ENCODE results near the gene RUSF1. TPM values are rescaled to one million over a fixed set of nuclear protein-coding genes. Genes with fewer than 3 reads are reported as not detected.

RUSF1 gene
- 36.5 and 46.8 TPM in 2 replicates for polyA plus RNA-seq (2012; rRNA removed)
- polyA plus RNA-seq (2012; cell fraction: cytosol; rRNA removed), result 11.5 and 18.3 TPM in 2 replicates
- 230 and 273 TPM in 2 replicates for polyA plus RNA-seq (2012; cell fraction: nucleus; rRNA removed)

DNA sequence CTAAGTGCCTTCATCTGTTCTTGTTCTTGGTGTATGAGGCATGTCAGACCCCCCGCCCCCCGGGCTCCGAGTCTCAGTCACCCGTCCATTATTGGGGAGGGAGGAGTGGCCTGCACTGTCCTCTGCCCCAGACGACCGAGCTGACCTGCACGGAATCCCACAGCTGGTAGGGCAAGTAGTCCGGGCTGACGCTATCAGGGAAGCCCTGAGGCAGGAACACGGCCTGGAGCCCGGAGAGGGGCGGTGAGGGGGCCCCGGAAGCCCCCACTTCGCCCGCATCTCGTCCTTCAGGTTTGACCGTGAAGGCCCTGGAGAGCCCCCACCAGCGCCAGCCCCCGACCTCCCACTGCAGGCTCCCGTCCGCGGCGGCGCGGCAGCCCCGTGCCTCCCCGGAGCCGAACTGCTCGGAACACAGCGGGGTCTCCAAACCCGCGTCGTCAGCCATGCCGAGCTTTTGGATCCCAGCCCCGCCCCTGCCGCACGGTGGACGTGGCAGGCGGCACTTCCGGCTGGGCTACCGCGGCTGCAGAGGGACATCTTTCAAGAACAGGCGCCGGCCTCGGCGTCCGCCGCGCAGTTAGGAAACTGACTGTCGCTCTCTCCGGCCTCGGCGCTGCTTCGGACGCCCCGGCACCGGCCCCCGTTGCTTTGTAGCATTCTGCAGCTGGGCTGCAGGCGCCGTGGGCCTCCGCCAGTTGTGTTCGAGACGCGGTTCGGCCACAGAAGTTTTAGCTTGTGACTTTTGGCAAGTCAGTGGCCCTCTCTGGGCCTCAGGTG, at the start of gene RUSF1:
TSS of gene RUSF1 (minus strand) at position 463 of the 777 bp plus-strand sequence. CDS start at position 445, 18 bp downstream.
- ChIA-PET POLR2A (interaction anchor here (1.0 to 1.6 kb wide), 8 partner anchors 12 to 205 kb away, joined by 3 to 14 read pairs (median 6); partner anchors contain the start of gene ARMC5), CTCF (interaction anchor here (0.6 to 1.4 kb wide), 5 partner anchors 14 to 360 kb away, joined by 3 read pairs; no protein-coding TSS in a partner anchor)
- TF ChIP-seq EZH2phosphoT487 (IDR thresholded peaks at IDR 0.05; ENCODE audit: borderline replicate concordance, low read depth) (no peak), NRF1 (IDR thresholded peaks at IDR 0.05; ENCODE audit: low read depth, low read length) (no peak), MXI1 (IDR thresholded peaks at IDR 0.05; ENCODE audit: low read depth, low read length) (peak; percentile 92), RCOR1 (IDR thresholded peaks at IDR 0.05; ENCODE audit: low read length) (no peak), FOSL2 (IDR thresholded peaks at IDR 0.05; ENCODE audit: borderline replicate concordance, low read depth) (no peak), YY1 (IDR thresholded peaks at IDR 0.05; ENCODE audit: low read depth) (peak; percentile 89), MEF2A (IDR thresholded peaks at IDR 0.05; ENCODE audit: borderline replicate concordance, low read depth) (no peak), GATA2 (CRISPR knock-in tag; IDR thresholded peaks at IDR 0.05) (no peak), TAF1 (IDR thresholded peaks at IDR 0.05; ENCODE audit: borderline replicate concordance, low read depth, low read length) (peak; percentile 92), ELF1 (IDR thresholded peaks at IDR 0.05) (peak; percentile 95), TCF12 (IDR thresholded peaks at IDR 0.05) (peak; percentile 48), CHD2 (IDR thresholded peaks at IDR 0.05; ENCODE audit: low read length, partially characterized antibody) (peak; percentile 60), FOXJ3 (CRISPR knock-in tag; IDR thresholded peaks at IDR 0.05) (no peak), RXRA (IDR thresholded peaks at IDR 0.05; ENCODE audit: borderline replicate concordance, low read depth) (no peak), NFIC (IDR thresholded peaks at IDR 0.05; ENCODE audit: borderline replicate concordance) (peak; percentile 6; the same call in 1 of the 2 replicates), EP300 (IDR thresholded peaks at IDR 0.05; ENCODE audit: borderline replicate concordance in 1 of 2, low read depth in 1 of 2, low read length in 1 of 2) (peak in 1 of 2 experiments; percentile 33; a peak in 1 of 4 replicates), RFX5 (IDR thresholded peaks at IDR 0.05; ENCODE audit: low read length) (no peak), TEAD4 (IDR thresholded peaks at IDR 0.05; ENCODE audit: borderline replicate concordance, insufficient read depth) (0 out of 2 replicates have a peak, but pooled peaks have one; percentile 41)
- TF ChIP-seq, protein P1, sequence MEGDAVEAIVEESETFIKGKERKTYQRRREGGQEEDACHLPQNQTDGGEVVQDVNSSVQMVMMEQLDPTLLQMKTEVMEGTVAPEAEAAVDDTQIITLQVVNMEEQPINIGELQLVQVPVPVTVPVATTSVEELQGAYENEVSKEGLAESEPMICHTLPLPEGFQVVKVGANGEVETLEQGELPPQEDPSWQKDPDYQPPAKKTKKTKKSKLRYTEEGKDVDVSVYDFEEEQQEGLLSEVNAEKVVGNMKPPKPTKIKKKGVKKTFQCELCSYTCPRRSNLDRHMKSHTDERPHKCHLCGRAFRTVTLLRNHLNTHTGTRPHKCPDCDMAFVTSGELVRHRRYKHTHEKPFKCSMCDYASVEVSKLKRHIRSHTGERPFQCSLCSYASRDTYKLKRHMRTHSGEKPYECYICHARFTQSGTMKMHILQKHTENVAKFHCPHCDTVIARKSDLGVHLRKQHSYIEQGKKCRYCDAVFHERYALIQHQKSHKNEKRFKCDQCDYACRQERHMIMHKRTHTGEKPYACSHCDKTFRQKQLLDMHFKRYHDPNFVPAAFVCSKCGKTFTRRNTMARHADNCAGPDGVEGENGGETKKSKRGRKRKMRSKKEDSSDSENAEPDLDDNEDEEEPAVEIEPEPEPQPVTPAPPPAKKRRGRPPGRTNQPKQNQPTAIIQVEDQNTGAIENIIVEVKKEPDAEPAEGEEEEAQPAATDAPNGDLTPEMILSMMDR (IDR thresholded peaks at IDR 0.05), result no peak
- TF ChIP-seq, protein P2, sequence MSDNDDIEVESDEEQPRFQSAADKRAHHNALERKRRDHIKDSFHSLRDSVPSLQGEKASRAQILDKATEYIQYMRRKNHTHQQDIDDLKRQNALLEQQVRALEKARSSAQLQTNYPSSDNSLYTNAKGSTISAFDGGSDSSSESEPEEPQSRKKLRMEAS (IDR thresholded peaks at IDR 0.05; ENCODE audit: low read depth), result peak; percentile 91
- TF ChIP-seq, protein P3, sequence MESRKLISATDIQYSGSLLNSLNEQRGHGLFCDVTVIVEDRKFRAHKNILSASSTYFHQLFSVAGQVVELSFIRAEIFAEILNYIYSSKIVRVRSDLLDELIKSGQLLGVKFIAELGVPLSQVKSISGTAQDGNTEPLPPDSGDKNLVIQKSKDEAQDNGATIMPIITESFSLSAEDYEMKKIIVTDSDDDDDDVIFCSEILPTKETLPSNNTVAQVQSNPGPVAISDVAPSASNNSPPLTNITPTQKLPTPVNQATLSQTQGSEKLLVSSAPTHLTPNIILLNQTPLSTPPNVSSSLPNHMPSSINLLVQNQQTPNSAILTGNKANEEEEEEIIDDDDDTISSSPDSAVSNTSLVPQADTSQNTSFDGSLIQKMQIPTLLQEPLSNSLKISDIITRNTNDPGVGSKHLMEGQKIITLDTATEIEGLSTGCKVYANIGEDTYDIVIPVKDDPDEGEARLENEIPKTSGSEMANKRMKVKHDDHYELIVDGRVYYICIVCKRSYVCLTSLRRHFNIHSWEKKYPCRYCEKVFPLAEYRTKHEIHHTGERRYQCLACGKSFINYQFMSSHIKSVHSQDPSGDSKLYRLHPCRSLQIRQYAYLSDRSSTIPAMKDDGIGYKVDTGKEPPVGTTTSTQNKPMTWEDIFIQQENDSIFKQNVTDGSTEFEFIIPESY (IDR thresholded peaks at IDR 0.05; ENCODE audit: borderline replicate concordance, low read depth), result peak; percentile 52; the same call in 1 of the 2 replicates
- TF ChIP-seq, protein P4, sequence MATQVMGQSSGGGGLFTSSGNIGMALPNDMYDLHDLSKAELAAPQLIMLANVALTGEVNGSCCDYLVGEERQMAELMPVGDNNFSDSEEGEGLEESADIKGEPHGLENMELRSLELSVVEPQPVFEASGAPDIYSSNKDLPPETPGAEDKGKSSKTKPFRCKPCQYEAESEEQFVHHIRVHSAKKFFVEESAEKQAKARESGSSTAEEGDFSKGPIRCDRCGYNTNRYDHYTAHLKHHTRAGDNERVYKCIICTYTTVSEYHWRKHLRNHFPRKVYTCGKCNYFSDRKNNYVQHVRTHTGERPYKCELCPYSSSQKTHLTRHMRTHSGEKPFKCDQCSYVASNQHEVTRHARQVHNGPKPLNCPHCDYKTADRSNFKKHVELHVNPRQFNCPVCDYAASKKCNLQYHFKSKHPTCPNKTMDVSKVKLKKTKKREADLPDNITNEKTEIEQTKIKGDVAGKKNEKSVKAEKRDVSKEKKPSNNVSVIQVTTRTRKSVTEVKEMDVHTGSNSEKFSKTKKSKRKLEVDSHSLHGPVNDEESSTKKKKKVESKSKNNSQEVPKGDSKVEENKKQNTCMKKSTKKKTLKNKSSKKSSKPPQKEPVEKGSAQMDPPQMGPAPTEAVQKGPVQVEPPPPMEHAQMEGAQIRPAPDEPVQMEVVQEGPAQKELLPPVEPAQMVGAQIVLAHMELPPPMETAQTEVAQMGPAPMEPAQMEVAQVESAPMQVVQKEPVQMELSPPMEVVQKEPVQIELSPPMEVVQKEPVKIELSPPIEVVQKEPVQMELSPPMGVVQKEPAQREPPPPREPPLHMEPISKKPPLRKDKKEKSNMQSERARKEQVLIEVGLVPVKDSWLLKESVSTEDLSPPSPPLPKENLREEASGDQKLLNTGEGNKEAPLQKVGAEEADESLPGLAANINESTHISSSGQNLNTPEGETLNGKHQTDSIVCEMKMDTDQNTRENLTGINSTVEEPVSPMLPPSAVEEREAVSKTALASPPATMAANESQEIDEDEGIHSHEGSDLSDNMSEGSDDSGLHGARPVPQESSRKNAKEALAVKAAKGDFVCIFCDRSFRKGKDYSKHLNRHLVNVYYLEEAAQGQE (IDR thresholded peaks at IDR 0.05; ENCODE audit: low read depth, low read length), result peak; percentile 67; the same call in 1 of the 2 replicates
- TF ChIP-seq, protein P5, sequence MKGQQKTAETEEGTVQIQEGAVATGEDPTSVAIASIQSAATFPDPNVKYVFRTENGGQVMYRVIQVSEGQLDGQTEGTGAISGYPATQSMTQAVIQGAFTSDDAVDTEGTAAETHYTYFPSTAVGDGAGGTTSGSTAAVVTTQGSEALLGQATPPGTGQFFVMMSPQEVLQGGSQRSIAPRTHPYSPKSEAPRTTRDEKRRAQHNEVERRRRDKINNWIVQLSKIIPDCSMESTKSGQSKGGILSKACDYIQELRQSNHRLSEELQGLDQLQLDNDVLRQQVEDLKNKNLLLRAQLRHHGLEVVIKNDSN (IDR thresholded peaks at IDR 0.05; ENCODE audit: borderline replicate concordance, low read depth), result no peak

More for the DNA sequence above, at the start of gene RUSF1:
- Histone ChIP-seq H3K27me3 (ENCODE audit: insufficient read depth) (no peaks in the 10 kb centered on the region), H3K9me2 (no peaks in the 10 kb centered on the region), H3K27ac (ENCODE audit: low read depth in 2 of 2, low read length in 1 of 2) (peak within 1 kb of the TSS; percentile 80 to 87), H3F3A (replicated peaks; ENCODE audit: insufficient read depth) (peaks cover 3% of the 10 kb centered on the region), H3K4me3 (ENCODE audit: low read depth in 2 of 2, low read length in 1 of 2) (peak within 1 kb of the TSS; percentile 92 to 96), H4K20me1 (ENCODE audit: insufficient read depth) (no peaks in the 10 kb centered on the region), H3K79me2 (ENCODE audit: insufficient read depth) (peaks cover 46% of the 10 kb centered on the region), H3K9ac (peak within 1 kb of the TSS; percentile 99), H2AFZ (ENCODE audit: low read depth) (peak within 1 kb of the TSS; percentile 97), H3K36me3 (replicated peaks in 1 of 2; ENCODE audit: control insufficient read depth in 1 of 2, insufficient read depth in 2 of 2, low read length in 1 of 2) (peaks cover 7 to 14% of the 10 kb centered on the region in 2 experiments), H3K4me2 (peak within 1 kb of the TSS; percentile 87), H3K9me3 (no peaks in the 10 kb centered on the region), H3K4me1 (ENCODE audit: control insufficient read depth in 1 of 2, insufficient read depth in 2 of 2, low read depth in 1 of 2, low read length in 1 of 2) (peaks cover 0 to 18% of the 10 kb centered on the region in 2 experiments; a peak in 3 of 4 replicates)
- under 1% methylated on average over 17 of the region's 65 CpGs for WGBS (ENCODE audit: low lambda C conversion rate)
- peak; percentile 94 for DNase-seq
